ENCODE results near the gene NRIP2.

The NRIP2 gene

GRCh38 chr12:2795291-2796186, 39.3 kb downstream of the NRIP2 start:
- Histone ChIP-seq H3K4me3 (ENCODE audit: low read depth, low read length, poor library complexity, severe bottlenecking) (peak overlapping the region; percentile 83), H3K9me3 (ENCODE audit: low read length) (no peaks in the 10 kb centered on the region)

GRCh38 chr12:2794736-2795289, 40.0 kb downstream of the NRIP2 start, which contains the start of gene FKBP4:
TSS of gene FKBP4 (plus strand) at chr12:2794970. CDS start at chr12:2795140, 170 bp downstream.
- H2AFZ ChIP-seq (ENCODE audit: low read length): no peak within 1 kb of the TSS
- no peaks in the 10 kb centered on the region for H3F3A ChIP-seq (ENCODE audit: insufficient read depth, low read length)
- H4K20me1 ChIP-seq (ENCODE audit: insufficient read depth, low read length): no peaks in the 10 kb centered on the region
- H3K9me3 ChIP-seq (ENCODE audit: low read length): no peaks in the 10 kb centered on the region
- peaks cover 12% of the 10 kb centered on the region for H3K79me2 ChIP-seq (ENCODE audit: insufficient read depth, low read length)
- H3K27me3 ChIP-seq (ENCODE audit: insufficient read depth, low read length): no peaks in the 10 kb centered on the region; the same call in 1 of the 2 replicates
- peak within 1 kb of the TSS; percentile 80 for H3K4me2 ChIP-seq (ENCODE audit: low read length)
- H3K27ac ChIP-seq (ENCODE audit: low read depth, low read length, poor library complexity, severe bottlenecking): no peak within 1 kb of the TSS
- no peak for TF ChIP-seq CTCF (IDR thresholded peaks at IDR 0.05; ENCODE audit: low read length)
- no peak for TF ChIP-seq EZH2 (IDR thresholded peaks at IDR 0.05; ENCODE audit: borderline replicate concordance, low read length)
- peaks cover 34% of the 10 kb centered on the region for H3K36me3 ChIP-seq (ENCODE audit: insufficient read depth, low read length)
- peaks cover 23% of the 10 kb centered on the region for H3K4me1 ChIP-seq (ENCODE audit: insufficient read depth, low read length, severe bottlenecking)
- H3K9me2 ChIP-seq (ENCODE audit: low read depth, low read length): no peaks in the 10 kb centered on the region
- H3K9ac ChIP-seq (ENCODE audit: low read length): peak within 1 kb of the TSS; percentile 83
- H3K4me3 ChIP-seq (ENCODE audit: low read depth, low read length, poor library complexity, severe bottlenecking): peak within 1 kb of the TSS; percentile 83

More at GRCh38 chr12:2795291-2796186, 39.3 kb downstream of the NRIP2 start:
- H3K27me3 ChIP-seq (ENCODE audit: insufficient read depth, low read length): no peaks in the 10 kb centered on the region; the same call in 1 of the 2 replicates
- H3F3A ChIP-seq (ENCODE audit: insufficient read depth, low read length): no peaks in the 10 kb centered on the region
- no peaks in the 10 kb centered on the region for H4K20me1 ChIP-seq (ENCODE audit: insufficient read depth, low read length)
- no peaks in the 10 kb centered on the region for H3K9me2 ChIP-seq (ENCODE audit: low read depth, low read length)
- H2AFZ ChIP-seq (ENCODE audit: low read length): no peak overlapping the region
- H3K4me1 ChIP-seq (ENCODE audit: insufficient read depth, low read length, severe bottlenecking): peaks cover 23% of the 10 kb centered on the region
- H3K36me3 ChIP-seq (ENCODE audit: insufficient read depth, low read length): peaks cover 41% of the 10 kb centered on the region
- H3K27ac ChIP-seq (ENCODE audit: low read depth, low read length, poor library complexity, severe bottlenecking): no peak overlapping the region
- H3K9ac ChIP-seq (ENCODE audit: low read length): peak overlapping the region; percentile 83
- H3K79me2 ChIP-seq (ENCODE audit: insufficient read depth, low read length): peaks cover 12% of the 10 kb centered on the region
- no peak for TF ChIP-seq CTCF (IDR thresholded peaks at IDR 0.05; ENCODE audit: low read length)
- TF ChIP-seq EZH2 (IDR thresholded peaks at IDR 0.05; ENCODE audit: borderline replicate concordance, low read length): no peak
- H3K4me2 ChIP-seq (ENCODE audit: low read length): peak overlapping the region; percentile 80

GRCh38 chr12:2794191-2794735, 40.6 kb downstream of the NRIP2 start:
- H3K27ac ChIP-seq (ENCODE audit: low read depth, low read length, poor library complexity, severe bottlenecking): no peak overlapping the region
- H3F3A ChIP-seq (ENCODE audit: insufficient read depth, low read length): no peaks in the 10 kb centered on the region
- peaks cover 23% of the 10 kb centered on the region for H3K4me1 ChIP-seq (ENCODE audit: insufficient read depth, low read length, severe bottlenecking)
- peak overlapping the region; percentile 72 for H3K4me2 ChIP-seq (ENCODE audit: low read length)
- TF ChIP-seq EZH2 (IDR thresholded peaks at IDR 0.05; ENCODE audit: borderline replicate concordance, low read length) (no peak), CTCF (IDR thresholded peaks at IDR 0.05; ENCODE audit: low read length) (no peak)
- H3K9me2 ChIP-seq (ENCODE audit: low read depth, low read length): no peaks in the 10 kb centered on the region
- no peaks in the 10 kb centered on the region for H4K20me1 ChIP-seq (ENCODE audit: insufficient read depth, low read length)
- H3K9me3 ChIP-seq (ENCODE audit: low read length): no peaks in the 10 kb centered on the region
- no peak overlapping the region for H2AFZ ChIP-seq (ENCODE audit: low read length)
- no peaks in the 10 kb centered on the region; the same call in 1 of the 2 replicates for H3K27me3 ChIP-seq (ENCODE audit: insufficient read depth, low read length)
- H3K36me3 ChIP-seq (ENCODE audit: insufficient read depth, low read length): peaks cover 28% of the 10 kb centered on the region
- peak overlapping the region; percentile 59 for H3K9ac ChIP-seq (ENCODE audit: low read length)
- peaks cover 12% of the 10 kb centered on the region for H3K79me2 ChIP-seq (ENCODE audit: insufficient read depth, low read length)
- H3K4me3 ChIP-seq (ENCODE audit: low read depth, low read length, poor library complexity, severe bottlenecking): peak overlapping the region; percentile 83

Data from OCI-LY1 (cell line).